ENCODE data around the gene EXOC3L1. TPM values are rescaled to one million over a fixed set of nuclear protein-coding genes. Genes with fewer than 3 reads are reported as not detected.

EXOC3L1 gene
- polyA plus RNA-seq, 4 donors: 1.6 to 7.9 (median 6.0) TPM

DNA sequence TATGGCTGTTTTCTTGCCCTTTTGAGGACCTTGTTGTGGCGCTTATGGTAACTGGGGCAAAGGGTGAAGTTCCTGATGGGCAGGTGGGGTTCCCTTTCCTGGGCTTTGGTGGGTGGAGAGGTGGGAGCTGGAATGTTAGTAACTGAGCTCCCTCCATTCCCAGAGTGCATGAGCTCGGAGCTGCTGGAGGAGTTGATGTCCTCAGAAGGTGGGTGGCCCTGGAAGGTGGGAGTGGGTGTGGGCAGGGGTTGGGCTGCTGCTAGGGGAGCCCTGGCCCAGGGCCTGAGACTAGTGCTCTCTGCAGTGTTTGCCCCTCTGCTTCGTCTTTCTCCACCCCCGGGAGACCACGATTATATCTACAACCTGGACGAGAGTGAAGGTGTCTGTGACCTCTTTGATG lies 7.8 kb upstream of the EXOC3L1 start:
- no peak for DNase-seq
- Histone ChIP-seq H3K9me3 (ENCODE audit: control insufficient read depth in 2 of 2, insufficient read depth in 1 of 2, low read depth in 1 of 2, low read length in 1 of 2) (no peaks in the 10 kb centered on the region), H3K4me1 (ENCODE audit: control insufficient read depth in 3 of 3, insufficient read depth in 2 of 3, low read depth in 1 of 3, low read length in 2 of 3) (peaks cover 5 to 30% (median 11%) of the 10 kb centered on the region in 3 donors), H3K36me3 (ENCODE audit: control insufficient read depth in 3 of 3, insufficient read depth in 2 of 3, low read depth in 1 of 3, low read length in 3 of 3) (peaks cover 11 to 85% (median 30%) of the 10 kb centered on the region in 3 donors), H3K27me3 (ENCODE audit: control insufficient read depth in 3 of 3, insufficient read depth in 3 of 3, low read length in 3 of 3) (no peaks in the 10 kb centered on the region), H3K27ac (ENCODE audit: low read depth in 1 of 3, low read length in 2 of 3) (peak overlapping the region in 1 of 3 donors; percentile 97), H3K4me3 (ENCODE audit: low read depth in 1 of 3, low read length in 3 of 3) (no peak overlapping the region)
- no peak for FAIRE-seq
- WGBS, 3 donors: 61 to 74% (median 62%) methylated on average over 6 of the region's 6 CpGs

DNA sequence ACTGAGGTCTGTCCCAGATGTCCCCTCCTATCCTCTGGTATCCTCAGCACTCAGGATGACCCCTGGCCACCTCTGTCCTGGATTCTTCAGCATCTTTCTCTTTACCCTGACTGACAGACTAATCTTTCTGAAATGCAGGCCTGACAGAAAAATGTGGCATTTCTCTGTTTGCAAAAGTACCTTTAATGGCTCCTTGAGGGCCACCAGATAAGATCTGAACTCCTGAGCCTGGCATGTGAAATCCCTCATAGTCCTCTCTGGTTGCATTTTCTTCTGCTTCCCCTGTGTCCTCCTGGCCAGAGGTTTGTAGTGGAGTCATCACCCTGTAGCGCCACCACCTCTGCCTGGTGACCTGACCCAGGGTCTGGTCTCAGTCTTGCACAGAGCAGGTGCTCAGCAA lies 6.9 kb upstream of the EXOC3L1 start:
- 91 to 100% (median 96%) methylated on average over 1 of the region's 1 CpG for WGBS, 3 donors

DNA sequence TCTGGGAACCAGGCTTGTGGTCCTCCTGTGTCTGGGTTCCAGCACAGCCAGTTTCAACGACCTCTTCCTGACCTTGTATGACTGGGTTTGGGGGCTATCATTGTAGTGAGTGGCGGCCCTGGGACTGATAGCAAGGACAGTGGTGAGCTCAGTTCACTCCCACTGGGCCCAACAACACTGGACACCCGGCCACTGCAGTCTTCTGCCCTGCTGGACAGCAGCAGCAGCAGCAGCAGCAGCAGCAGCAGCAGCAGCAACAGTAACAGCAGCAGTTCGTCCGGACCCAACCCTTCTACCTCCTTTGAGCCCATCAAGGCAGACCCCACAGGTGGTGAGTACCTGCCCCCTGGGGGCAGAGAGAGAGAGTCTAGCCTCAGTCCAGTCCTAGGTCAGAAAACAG lies 5.7 kb upstream of the EXOC3L1 start:
- H3K9me3 ChIP-seq (ENCODE audit: control insufficient read depth in 2 of 2, insufficient read depth in 1 of 2, low read depth in 1 of 2, low read length in 1 of 2): no peaks in the 10 kb centered on the region
- peaks cover 5 to 36% (median 11%) of the 10 kb centered on the region in 3 donors for H3K4me1 ChIP-seq (ENCODE audit: control insufficient read depth in 3 of 3, insufficient read depth in 2 of 3, low read depth in 1 of 3, low read length in 2 of 3)
- FAIRE-seq (no peak), DNase-seq (no peak)
- H3K27me3 ChIP-seq (ENCODE audit: control insufficient read depth in 3 of 3, insufficient read depth in 3 of 3, low read length in 3 of 3): no peaks in the 10 kb centered on the region
- WGBS, 3 donors: 83 to 89% (median 84%) methylated on average over 5 of the region's 5 CpGs
- peaks cover 11 to 67% (median 19%) of the 10 kb centered on the region in 3 donors for H3K36me3 ChIP-seq (ENCODE audit: control insufficient read depth in 3 of 3, insufficient read depth in 2 of 3, low read depth in 1 of 3, low read length in 3 of 3)
- H3K27ac ChIP-seq (ENCODE audit: low read depth in 1 of 3, low read length in 2 of 3): no peak overlapping the region
- no peak overlapping the region for H3K4me3 ChIP-seq (ENCODE audit: low read depth in 1 of 3, low read length in 3 of 3)

More for the DNA sequence above, 6.9 kb upstream of the EXOC3L1 start:
- Histone ChIP-seq H3K27ac (ENCODE audit: low read depth in 1 of 3, low read length in 2 of 3) (no peak overlapping the region), H3K9me3 (ENCODE audit: control insufficient read depth in 2 of 2, insufficient read depth in 1 of 2, low read depth in 1 of 2, low read length in 1 of 2) (no peaks in the 10 kb centered on the region), H3K27me3 (ENCODE audit: control insufficient read depth in 3 of 3, insufficient read depth in 3 of 3, low read length in 3 of 3) (no peaks in the 10 kb centered on the region), H3K4me3 (ENCODE audit: low read depth in 1 of 3, low read length in 3 of 3) (no peak overlapping the region), H3K36me3 (ENCODE audit: control insufficient read depth in 3 of 3, insufficient read depth in 2 of 3, low read depth in 1 of 3, low read length in 3 of 3) (peaks cover 11 to 78% (median 24%) of the 10 kb centered on the region in 3 donors), H3K4me1 (ENCODE audit: control insufficient read depth in 3 of 3, insufficient read depth in 2 of 3, low read depth in 1 of 3, low read length in 2 of 3) (peaks cover 5 to 32% (median 11%) of the 10 kb centered on the region in 3 donors)
- no peak for FAIRE-seq
- DNase-seq: no peak

DNA sequence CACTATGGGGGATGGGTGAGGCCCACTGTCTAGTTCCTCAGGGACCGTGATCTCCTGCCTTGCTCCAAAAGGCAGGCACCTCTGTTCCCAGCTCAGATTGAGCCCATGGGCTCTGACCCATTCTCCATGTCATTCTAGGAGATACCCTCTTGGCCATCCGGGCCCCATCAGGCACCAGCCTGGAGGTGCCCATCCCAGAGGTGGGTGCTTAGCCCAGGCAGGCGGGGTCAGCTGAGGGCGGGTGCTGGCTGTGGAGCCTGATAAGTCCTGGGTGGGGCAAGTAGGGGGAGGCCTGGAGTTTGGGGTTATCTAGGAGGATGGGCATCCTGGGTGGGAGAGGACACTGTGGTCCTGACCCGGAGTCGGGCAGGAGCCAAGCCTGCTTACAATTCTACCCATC lies 4.3 kb upstream of the EXOC3L1 start:
- Histone ChIP-seq H3K4me3 (ENCODE audit: low read depth in 1 of 3, low read length in 3 of 3) (no peak overlapping the region), H3K27me3 (ENCODE audit: control insufficient read depth in 3 of 3, insufficient read depth in 3 of 3, low read length in 3 of 3) (no peaks in the 10 kb centered on the region), H3K4me1 (ENCODE audit: control insufficient read depth in 3 of 3, insufficient read depth in 2 of 3, low read depth in 1 of 3, low read length in 2 of 3) (peaks cover 5 to 30% (median 11%) of the 10 kb centered on the region in 3 donors), H3K27ac (ENCODE audit: low read depth in 1 of 3, low read length in 2 of 3) (no peak overlapping the region), H3K36me3 (ENCODE audit: control insufficient read depth in 3 of 3, insufficient read depth in 2 of 3, low read depth in 1 of 3, low read length in 3 of 3) (peaks cover 11 to 60% (median 19%) of the 10 kb centered on the region in 3 donors), H3K9me3 (ENCODE audit: control insufficient read depth in 2 of 2, insufficient read depth in 1 of 2, low read depth in 1 of 2, low read length in 1 of 2) (no peaks in the 10 kb centered on the region)
- WGBS, 3 donors: 85 to 87% (median 86%) methylated on average over 6 of the region's 6 CpGs
- FAIRE-seq: no peak
- no peak for DNase-seq

DNA sequence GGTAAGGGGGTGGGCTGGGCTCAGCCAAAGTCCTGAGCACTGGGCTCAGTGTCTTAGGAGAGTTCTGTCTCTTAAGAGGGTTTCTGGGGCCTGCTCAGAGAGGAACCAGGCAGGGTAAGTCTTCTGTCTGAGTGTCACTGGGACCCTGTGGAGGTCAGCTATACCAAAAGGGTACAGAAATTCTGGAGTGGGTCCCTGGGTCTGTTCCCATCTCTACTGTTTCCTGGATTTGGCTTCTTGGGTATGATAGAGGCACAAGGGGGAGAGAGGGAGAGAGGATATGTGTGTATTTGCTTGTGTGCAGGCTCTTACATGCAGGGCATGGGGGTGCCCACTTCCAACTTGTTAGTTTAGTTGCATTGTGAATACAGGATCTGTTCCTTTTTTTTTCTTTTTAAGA lies 3.6 kb upstream of the EXOC3L1 start:
- Histone ChIP-seq H3K4me1 (ENCODE audit: control insufficient read depth in 3 of 3, insufficient read depth in 2 of 3, low read depth in 1 of 3, low read length in 2 of 3) (peaks cover 5 to 27% (median 11%) of the 10 kb centered on the region in 3 donors), H3K9me3 (ENCODE audit: control insufficient read depth in 2 of 2, insufficient read depth in 1 of 2, low read depth in 1 of 2, low read length in 1 of 2) (no peaks in the 10 kb centered on the region), H3K27me3 (ENCODE audit: control insufficient read depth in 3 of 3, insufficient read depth in 3 of 3, low read length in 3 of 3) (no peaks in the 10 kb centered on the region), H3K36me3 (ENCODE audit: control insufficient read depth in 3 of 3, insufficient read depth in 2 of 3, low read depth in 1 of 3, low read length in 3 of 3) (peaks cover 11 to 59% (median 19%) of the 10 kb centered on the region in 3 donors), H3K4me3 (ENCODE audit: low read depth in 1 of 3, low read length in 3 of 3) (no peak overlapping the region), H3K27ac (ENCODE audit: low read depth in 1 of 3, low read length in 2 of 3) (no peak overlapping the region)
- FAIRE-seq (no peak), DNase-seq (no peak)

DNA sequence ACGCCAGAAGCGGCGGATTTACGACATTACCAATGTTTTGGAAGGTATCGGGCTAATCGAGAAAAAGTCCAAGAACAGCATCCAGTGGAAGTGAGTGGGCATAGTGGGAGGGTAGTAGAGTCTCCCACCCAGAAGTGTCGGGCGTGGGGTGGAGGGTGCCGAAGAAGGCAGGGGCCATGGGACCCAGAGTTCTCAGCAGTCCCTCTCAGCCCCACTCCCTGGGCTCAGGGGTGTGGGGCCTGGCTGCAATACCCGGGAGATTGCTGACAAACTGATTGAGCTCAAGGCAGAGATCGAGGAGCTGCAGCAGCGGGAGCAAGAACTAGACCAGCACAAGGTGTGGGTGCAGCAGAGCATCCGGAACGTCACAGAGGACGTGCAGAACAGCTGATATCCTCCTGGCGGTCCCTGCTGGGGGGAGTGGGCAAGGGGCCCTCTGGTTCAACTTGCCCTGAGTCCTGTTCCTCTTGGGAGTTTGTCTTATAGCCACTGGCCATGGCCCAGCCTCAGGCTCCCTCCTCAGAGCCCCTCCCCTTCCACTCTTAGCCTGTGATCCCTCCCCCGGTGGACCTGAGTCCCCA lies 2.9 kb upstream of the EXOC3L1 start:
- Histone ChIP-seq H3K36me3 (ENCODE audit: control insufficient read depth in 3 of 3, insufficient read depth in 2 of 3, low read depth in 1 of 3, low read length in 3 of 3) (peaks cover 11 to 52% (median 19%) of the 10 kb centered on the region in 3 donors), H3K27ac (ENCODE audit: low read depth in 1 of 3, low read length in 2 of 3) (peak overlapping the region in 1 of 3 donors; percentile 70), H3K4me1 (ENCODE audit: control insufficient read depth in 3 of 3, insufficient read depth in 2 of 3, low read depth in 1 of 3, low read length in 2 of 3) (peaks cover 3 to 21% (median 11%) of the 10 kb centered on the region in 3 donors), H3K9me3 (ENCODE audit: control insufficient read depth in 2 of 2, insufficient read depth in 1 of 2, low read depth in 1 of 2, low read length in 1 of 2) (no peaks in the 10 kb centered on the region), H3K27me3 (ENCODE audit: control insufficient read depth in 3 of 3, insufficient read depth in 3 of 3, low read length in 3 of 3) (no peaks in the 10 kb centered on the region), H3K4me3 (ENCODE audit: low read depth in 1 of 3, low read length in 3 of 3) (peak overlapping the region; percentile 88 to 95 (median 95))
- DNase-seq (no peak), FAIRE-seq (no peak)
- 7 to 20% (median 14%) methylated on average over 15 to 17 of the region's 17 CpGs for WGBS, 3 donors

DNA sequence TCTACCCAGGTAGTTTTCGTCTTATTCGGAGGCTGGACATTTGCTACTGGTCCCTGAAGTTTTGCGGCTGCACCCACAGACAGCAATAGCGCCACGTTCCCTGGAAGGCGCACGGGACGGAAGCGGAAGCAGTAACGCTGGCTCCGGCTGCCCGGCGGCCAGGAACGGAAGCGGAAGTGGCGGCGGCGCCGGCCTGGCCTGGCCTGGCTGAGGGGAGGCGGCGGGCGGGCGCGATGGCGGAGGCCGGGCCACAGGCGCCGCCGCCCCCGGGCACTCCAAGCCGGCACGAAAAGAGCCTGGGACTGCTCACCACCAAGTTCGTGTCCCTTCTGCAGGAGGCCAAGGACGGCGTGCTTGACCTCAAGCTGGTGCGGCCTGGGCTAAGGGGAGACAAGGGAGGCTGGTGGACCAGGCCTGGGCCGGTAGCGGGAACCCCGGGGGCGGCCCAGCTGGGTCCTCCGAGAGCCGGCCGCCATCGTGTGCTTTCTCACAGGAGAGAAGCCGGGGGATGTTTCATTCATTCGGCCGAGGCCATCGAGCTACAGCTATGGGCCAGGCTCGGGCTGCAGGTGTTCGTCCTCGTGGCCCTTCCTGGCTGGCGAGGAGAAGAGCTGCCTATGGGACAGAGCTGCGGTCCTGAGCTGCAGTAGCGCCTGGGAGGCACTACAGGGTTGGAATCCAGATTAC lies 2.2 kb upstream of the EXOC3L1 start, which contains the start of gene E2F4:
Gene E2F4 (plus strand): TSS at position 161 of the 687 bp plus-strand sequence. CDS start 73 bp downstream, at position 234.
- Histone ChIP-seq H3K36me3 (ENCODE audit: control insufficient read depth in 3 of 3, insufficient read depth in 2 of 3, low read depth in 1 of 3, low read length in 3 of 3) (peaks cover 8 to 45% (median 13%) of the 10 kb centered on the region in 3 donors), H3K4me3 (ENCODE audit: low read depth in 1 of 3, low read length in 3 of 3) (peak within 1 kb of the TSS; percentile 88 to 95 (median 95)), H3K9me3 (ENCODE audit: control insufficient read depth in 2 of 2, insufficient read depth in 1 of 2, low read depth in 1 of 2, low read length in 1 of 2) (no peaks in the 10 kb centered on the region), H3K27ac (ENCODE audit: low read depth in 1 of 3, low read length in 2 of 3) (peak within 1 kb of the TSS in 1 of 3 donors; percentile 70), H3K4me1 (ENCODE audit: control insufficient read depth in 3 of 3, insufficient read depth in 2 of 3, low read depth in 1 of 3, low read length in 2 of 3) (peaks cover 3 to 19% (median 11%) of the 10 kb centered on the region in 3 donors), H3K27me3 (ENCODE audit: control insufficient read depth in 3 of 3, insufficient read depth in 3 of 3, low read length in 3 of 3) (no peaks in the 10 kb centered on the region)
- DNase-seq (peak; percentile 92 to 95), FAIRE-seq (no peak)
- 0% methylated on average over 50 to 54 of the region's 54 CpGs for WGBS, 3 donors

DNA sequence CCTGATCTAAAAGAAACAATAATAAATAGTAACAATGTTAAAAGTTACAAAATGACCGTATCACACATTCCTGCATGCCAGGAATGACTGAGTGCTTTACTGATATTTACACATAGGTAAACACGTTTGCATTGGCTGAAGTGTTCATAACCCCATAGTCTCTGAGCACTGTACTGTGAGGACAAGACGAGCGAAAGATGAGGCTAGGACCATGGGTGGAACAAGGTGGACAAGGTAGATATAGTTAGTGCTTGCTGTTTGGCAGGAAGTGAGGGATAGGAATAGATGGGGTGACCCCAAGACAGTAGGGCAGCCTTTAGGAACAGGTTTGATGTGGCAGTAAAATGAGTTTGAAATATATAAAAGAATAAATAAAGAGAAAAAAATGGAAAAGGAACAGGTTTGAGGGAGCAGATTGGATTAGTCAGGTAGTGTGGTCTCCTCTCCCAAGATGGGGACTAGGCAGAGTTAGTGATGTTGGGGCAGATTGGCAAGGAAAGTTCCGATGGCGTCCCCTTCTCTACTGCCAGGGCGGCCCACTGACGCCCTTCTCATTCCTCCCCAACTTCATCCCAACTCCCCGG lies 1.6 kb upstream of the EXOC3L1 start:
- DNase-seq (no peak), FAIRE-seq (no peak)
- no peak overlapping the region for H3K27ac ChIP-seq (ENCODE audit: low read depth in 1 of 3, low read length in 2 of 3)
- H3K36me3 ChIP-seq (ENCODE audit: control insufficient read depth in 3 of 3, insufficient read depth in 2 of 3, low read depth in 1 of 3, low read length in 3 of 3): peaks cover 8 to 38% (median 8%) of the 10 kb centered on the region in 3 donors
- no peak overlapping the region for H3K4me3 ChIP-seq (ENCODE audit: low read depth in 1 of 3, low read length in 3 of 3)
- peaks cover 3 to 19% (median 11%) of the 10 kb centered on the region in 3 donors for H3K4me1 ChIP-seq (ENCODE audit: control insufficient read depth in 3 of 3, insufficient read depth in 2 of 3, low read depth in 1 of 3, low read length in 2 of 3)
- H3K27me3 ChIP-seq (ENCODE audit: control insufficient read depth in 3 of 3, insufficient read depth in 3 of 3, low read length in 3 of 3): no peaks in the 10 kb centered on the region
- H3K9me3 ChIP-seq (ENCODE audit: control insufficient read depth in 2 of 2, insufficient read depth in 1 of 2, low read depth in 1 of 2, low read length in 1 of 2): no peaks in the 10 kb centered on the region
- WGBS, 3 donors: 26 to 30% (median 27%) methylated on average over 7 to 9 of the region's 9 CpGs
